CD1c-positive myeloid dendritic cell (primary cell): ENCODE results near the gene ALPP.
"Not testable (repeated sequence)": the region's sequence is repeated elsewhere in the genome, so short reads cannot be mapped to it uniquely, and the experiment has no call there.

Source experiments
- DNase-seq: peaks from one replicate; pipeline ENCODE4 v3.0.0-alpha.2; 2016; ENCODE audit errors: extremely low spot score

ALPP gene

DNA sequence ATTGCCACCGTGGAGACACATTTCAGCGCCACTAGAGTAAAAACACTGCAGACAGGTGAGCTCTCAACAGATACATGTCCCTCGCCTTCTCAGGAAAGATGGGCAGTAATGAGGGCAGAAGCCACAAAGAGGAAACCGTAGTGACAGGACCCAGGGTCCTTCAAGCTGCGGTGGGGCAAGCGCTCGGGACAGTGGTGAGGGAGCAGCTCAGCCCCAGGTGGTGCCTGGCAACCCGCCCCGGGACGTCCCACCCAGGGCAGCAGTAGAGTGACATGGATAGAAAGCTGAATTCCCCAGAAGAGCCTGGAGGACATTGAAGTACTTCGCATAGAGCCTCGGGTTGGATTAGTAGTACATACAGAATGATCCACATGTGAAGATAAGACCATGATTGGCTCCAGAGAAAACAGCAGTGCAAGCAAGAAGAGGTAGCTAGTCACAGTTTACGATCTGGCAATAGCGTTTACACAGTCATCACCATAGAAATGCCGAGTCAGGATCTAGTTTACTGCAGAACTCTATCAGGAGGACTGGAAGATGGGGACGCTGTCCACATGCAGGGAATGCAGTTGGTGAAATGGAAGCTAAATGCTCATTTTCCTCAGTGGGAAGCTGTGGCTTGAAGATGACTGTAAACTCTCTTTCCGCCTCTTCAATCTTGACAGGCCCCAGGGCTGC lies 37.4 kb upstream of the ALPP start:
- DNase-seq: no peak

DNA sequence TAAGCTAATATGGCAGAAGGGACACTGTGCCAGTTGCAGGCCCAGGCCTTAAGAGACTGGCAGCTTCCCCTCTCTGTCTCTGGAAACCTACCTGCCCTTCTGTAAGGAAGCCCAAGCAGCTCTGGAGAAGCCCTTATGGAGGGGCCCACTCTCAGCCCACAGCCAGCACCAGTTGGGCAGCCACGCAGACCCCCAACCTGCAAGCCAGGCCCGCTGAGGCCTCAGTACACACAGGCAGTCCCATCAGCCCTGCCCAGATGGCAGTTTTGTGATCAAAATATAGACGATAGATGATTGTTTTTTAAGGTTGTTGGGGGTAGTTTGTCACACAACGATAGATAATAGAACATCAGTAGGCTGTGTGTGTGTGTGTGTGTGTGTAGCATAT lies 36.8 kb upstream of the ALPP start:
- no peak for DNase-seq

DNA sequence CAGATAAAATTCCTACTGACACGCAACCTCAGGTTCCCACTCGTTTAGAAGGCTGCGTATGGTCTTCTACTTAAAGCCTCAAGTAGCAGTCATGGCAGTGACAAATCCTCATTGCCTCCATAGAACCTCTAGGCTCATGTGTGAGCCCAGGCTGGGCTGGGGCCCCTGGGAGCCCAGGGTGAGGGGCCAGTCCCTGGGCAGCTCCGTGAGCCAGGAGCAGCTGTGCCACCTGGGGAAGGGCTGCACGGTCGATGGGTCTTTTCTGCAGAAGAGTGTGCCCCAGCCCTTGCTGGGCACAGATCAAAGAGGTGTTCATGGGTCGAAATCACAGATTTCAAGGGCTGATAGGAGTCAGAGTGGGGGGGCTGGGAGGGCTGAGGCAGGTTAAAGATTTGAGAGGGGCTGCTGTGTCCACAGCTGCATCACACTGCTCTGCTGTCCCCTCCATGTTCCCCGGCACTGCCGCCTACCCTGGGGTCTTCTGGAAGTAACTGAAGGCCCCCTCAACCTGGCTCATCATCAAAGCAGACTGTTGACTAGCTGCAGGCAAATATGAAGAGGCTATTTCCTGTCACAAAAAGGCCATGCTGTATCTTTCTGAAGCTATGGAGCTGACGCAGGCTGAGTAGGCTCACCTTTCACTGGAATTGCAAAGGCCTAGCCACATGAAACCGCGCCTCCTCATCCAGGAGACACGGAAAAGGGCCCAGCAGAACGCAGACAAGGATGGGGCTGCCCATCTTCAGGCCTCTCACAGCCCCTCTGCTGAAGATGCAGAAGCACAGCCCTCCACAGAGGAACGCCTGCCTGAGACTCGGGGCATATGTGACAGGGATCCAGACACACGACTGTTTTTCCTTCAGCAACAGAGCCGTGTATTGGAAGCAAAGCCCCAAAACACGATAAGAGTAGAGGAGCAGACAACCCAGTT lies 35.7 kb upstream of the ALPP start:
- DNase-seq: no peak

- DNase-seq: no peak
These were observed 34.7 kb upstream of the ALPP start for GRCh38 chr2:232343821-232344220.

DNA sequence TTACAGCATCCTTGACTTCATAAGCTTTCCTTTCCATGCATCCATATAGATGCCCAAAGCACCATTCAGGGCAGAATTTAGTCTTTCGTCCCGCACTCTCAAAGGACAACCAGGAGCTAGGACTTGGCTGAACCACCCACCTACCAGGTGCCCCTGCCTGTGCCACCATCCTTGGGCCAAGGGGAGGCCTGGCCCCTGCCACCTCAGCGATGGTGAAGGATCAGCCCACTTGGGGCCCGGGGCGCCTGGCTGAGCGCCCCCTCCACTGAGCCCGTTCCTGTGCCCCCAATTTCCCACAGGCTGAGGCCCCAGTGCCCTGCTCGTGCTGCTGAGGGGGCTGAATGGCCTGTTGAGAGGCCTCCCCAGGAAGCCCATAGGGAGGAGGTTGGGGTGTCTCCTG lies 33.3 kb upstream of the ALPP start:
- no peak for DNase-seq

GRCh38 chr2:232347369-232347768 lies 31.2 kb upstream of the ALPP start:
- no peak for DNase-seq

DNA sequence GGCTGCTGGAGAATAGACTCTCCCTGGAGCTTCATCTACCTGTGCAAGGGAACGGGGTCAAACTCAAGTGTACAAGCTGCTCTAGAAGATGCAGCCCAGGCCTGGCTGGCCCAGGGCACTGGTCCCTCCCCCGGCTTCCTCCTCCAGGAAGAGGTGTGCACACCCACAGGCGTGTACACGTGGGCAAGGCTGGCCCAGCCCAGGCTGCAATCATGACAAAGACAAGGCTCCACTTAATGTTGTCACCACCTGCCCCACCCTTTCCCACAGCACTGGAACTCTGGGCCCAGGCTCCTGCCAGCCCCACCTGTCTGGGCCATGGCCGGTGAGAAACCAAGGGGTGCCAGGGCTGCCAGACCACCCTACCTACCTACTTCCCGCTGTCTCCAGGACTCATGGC lies 29.6 kb upstream of the ALPP start:
- DNase-seq: no peak

DNA sequence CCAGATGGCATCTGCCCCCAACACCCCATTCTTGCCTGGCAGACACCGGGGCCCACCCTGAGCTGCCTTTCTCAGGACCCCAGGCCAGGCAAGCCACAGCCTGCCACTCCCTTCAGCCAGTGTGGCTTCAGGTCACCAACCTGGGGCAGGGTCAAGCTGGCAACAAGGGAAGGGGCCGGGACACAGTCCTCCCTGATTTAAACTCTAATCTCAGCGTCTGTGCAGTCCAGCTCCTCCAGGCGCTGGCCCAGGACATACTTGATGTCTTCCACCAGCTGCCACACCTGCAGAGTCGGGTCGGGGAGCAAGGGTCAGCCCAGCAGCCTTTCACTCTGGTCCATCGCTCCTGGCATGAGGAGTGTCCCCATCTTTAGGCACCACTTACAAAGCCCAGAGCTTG lies 29.0 kb upstream of the ALPP start:
- no peak for DNase-seq

DNA sequence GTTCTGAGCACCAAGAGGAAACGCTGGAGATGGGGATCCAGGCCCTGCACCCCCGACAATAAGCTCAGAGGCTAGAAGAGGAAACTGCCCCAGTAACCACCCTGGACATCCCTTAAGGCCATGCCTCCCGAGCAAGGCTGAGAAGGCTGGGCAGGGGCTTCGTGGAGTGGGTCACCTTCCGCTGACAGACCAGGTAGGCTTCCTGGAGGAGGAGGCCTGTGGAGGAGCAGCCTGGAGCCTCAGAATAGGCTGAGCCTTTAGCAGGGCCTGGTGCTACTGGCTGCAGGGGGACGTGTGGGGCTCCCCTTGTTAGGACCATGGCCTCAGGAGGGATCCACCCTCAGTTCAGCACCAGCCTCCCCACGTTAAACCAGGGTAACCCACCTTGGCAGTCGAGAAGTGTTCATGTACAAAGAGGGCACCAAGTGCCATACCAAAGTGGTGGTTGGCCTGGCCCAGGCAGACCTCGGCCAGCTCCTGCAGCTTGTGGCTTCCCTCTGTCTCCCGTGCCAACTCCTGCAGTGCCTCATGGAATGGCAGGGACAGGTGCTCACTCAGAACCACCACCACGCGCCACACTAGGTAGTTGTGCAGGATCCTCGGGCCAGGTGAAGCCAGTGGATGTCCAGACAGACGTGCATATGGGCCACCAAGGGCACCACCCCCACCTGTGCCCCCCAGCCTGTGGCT lies 28.5 kb upstream of the ALPP start:
- no peak for DNase-seq

DNA sequence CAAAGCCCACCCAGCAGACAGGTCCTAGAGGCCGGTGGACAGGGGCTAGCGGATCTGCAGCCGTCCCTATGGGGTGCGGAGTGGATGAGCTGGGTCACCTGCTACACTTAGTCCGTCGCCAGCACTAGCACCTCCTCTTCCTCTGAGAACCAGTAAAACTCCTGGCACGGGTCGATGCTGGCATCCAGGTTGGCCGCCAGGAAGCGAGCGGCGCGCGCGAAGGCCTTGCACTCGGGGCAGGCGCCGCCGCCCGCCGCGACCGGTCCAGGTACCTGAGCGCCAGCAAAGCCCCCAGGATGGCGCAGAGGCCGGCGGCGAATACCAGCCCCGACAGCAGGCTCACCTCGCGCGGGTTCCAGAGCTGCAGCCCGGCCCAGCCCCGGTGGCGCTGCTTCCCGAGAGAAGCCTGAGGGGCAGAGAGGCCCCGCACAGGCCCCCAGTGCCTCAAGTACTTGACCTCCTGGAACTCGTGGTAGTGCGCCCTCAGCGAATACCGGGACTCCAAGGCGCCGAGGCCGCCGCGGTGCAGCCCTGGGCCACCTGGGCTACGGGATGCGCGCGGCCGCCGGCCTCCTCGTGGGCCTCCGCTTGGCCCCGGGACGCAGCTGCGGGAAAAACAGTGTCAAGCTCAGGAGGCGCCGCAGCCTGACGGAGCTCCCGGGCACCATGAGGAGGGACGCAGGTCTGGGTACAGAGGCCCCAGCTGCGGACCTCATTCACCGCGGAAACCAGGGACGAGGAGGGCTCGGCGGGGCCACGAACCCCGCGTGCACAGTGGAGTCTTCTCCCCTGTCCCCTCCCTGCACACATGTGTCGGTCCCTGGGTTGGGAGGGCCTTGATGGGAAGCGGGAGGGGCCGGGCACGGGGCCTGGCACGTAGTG lies 27.5 kb upstream of the ALPP start:
- no peak for DNase-seq

GRCh38 chr2:232351686-232352510 lies 26.7 kb upstream of the ALPP start:
- DNase-seq: no peak

DNA sequence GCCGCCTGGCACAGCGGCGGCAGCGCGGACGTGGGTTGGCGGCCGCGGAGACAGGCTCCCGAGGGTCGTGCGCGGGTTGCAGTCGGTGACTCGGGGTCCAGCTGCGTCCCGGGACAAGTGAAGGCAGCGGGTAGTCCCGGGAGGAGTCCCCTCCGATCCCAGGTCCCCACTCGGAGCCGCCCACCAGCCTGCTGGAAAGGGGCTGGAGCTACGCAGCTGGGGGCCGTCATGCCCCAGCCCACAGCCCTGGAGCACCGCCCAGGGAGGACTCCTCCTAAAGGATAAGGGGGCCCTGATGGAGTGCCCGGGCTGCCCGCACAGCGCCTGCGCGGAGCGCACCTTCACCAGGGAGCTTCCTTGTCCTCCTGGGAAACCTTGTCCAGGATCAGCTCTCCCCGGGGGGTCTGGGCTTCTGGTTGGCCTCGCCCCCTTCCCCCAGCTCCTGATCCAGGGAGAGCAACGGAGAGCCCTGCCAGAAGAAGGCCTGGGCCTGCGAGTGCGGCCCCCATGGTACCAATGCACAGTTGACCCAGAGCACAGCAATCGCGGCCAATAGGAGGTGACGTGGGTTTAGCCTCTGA lies 25.9 kb upstream of the ALPP start:
- DNase-seq: no peak

- no peak for DNase-seq
These were observed 25.5 kb upstream of the ALPP start for GRCh38 chr2:232353096-232353495.

DNA sequence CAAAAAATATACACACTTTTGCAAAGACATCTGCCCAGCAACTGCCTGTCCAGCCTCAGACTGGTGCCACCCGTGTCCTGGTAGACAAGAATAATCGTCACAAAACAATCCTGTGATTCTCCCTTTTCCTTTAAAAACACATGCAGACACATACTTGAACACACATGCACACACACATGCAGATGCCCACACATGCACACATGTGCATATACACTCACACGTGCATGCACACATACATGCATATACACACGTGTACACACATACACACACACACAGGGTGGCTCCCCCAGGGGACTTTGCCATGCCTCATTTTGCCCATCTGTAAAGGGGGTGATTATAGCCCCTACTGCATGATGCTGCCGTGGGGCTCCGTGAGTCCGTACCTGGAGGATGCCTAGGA lies 24.9 kb upstream of the ALPP start:
- DNase-seq: no peak

- no peak for DNase-seq
These were observed 24.5 kb upstream of the ALPP start for GRCh38 chr2:232354069-232354468.

GRCh38 chr2:232361646-232362045 lies 16.9 kb upstream of the ALPP start:
- DNase-seq: no peak

- DNase-seq: no peak
These were observed 16.2 kb upstream of the ALPP start for GRCh38 chr2:232362174-232362900.

GRCh38 chr2:232363064-232363783 lies 15.3 kb upstream of the ALPP start:
- not testable (repeated sequence) for DNase-seq
